OCI-LY1 (cell line): Measurements from ENCODE around the gene PBXIP1.
"Not testable (repeated sequence)": the region's sequence is repeated elsewhere in the genome, so short reads cannot be mapped to it uniquely, and the experiment has no call there.

ENCODE experiments used
- H2AFZ ChIP-seq: fragments of 200-600 bp; sonication (generic), shearing (Covaris generic); 2 replicates; pipeline ENCODE4 v1.6.0; 2014; ENCODE audit warnings: antibody characterized with exemption, mild to moderate bottlenecking, low read length
- H3F3A ChIP-seq: fragments of 200-600 bp; sonication (generic), shearing (Covaris generic); 2 replicates; pipeline ENCODE4 v1.6.0; 2014; ENCODE audit warnings: mild to moderate bottlenecking, antibody characterized with exemption, low read length, moderate library complexity; ENCODE audit not compliant: insufficient read depth
- H3K27ac ChIP-seq: fragments of 200-600 bp; sonication (generic); 2 replicates; pipeline ENCODE4 v1.5.1; 2014; ENCODE audit warnings: low read length, mixed run types, mild to moderate bottlenecking, low read depth; ENCODE audit not compliant: poor library complexity, severe bottlenecking
- H3K27me3 ChIP-seq: fragments of 200-600 bp; sonication (generic); 2 replicates; pipeline ENCODE4 v1.6.0; 2014; ENCODE audit warnings: antibody characterized with exemption, mild to moderate bottlenecking, low read length, moderate library complexity; ENCODE audit not compliant: insufficient read depth
- H3K36me3 ChIP-seq: fragments of 200-600 bp; sonication (generic); 2 replicates; pipeline ENCODE4 v1.6.1; 2014; ENCODE audit warnings: mild to moderate bottlenecking, antibody characterized with exemption, low read length, moderate library complexity, mixed read lengths; ENCODE audit not compliant: insufficient read depth
- H3K4me1 ChIP-seq: fragments of 200-600 bp; sonication (generic); 2 replicates; pipeline ENCODE4 v1.5.1; 2014; ENCODE audit warnings: mild to moderate bottlenecking, low read length, moderate library complexity; ENCODE audit not compliant: insufficient read depth, severe bottlenecking
- H3K4me2 ChIP-seq: fragments of 200-600 bp; sonication (generic), shearing (Covaris generic); 2 replicates; pipeline ENCODE4 v1.6.1; 2014; ENCODE audit warnings: low read length
- H3K4me3 ChIP-seq: fragments of 200-600 bp; sonication (generic); 2 replicates; pipeline ENCODE4 v1.5.1; 2014; ENCODE audit warnings: low read length, low read depth, mild to moderate bottlenecking, mixed read lengths; ENCODE audit not compliant: poor library complexity, severe bottlenecking
- H3K79me2 ChIP-seq: fragments of 200-600 bp; shearing (Covaris generic); 2 replicates; pipeline ENCODE4 v1.6.1; 2016; ENCODE audit warnings: mixed run types, low read length, mixed read lengths; ENCODE audit not compliant: insufficient read depth
- H3K9ac ChIP-seq: fragments of 200-600 bp; sonication (generic), shearing (Covaris generic); 2 replicates; pipeline ENCODE4 v1.6.1; 2014; ENCODE audit warnings: mild to moderate bottlenecking, low read length, mixed read lengths
- H3K9me2 ChIP-seq: fragments of 200-600 bp; sonication (generic), shearing (Covaris generic); 2 replicates; pipeline ENCODE4 v1.6.1; 2014; ENCODE audit warnings: low read depth, mild to moderate bottlenecking, low read length, mixed read lengths
- H3K9me3 ChIP-seq: fragments of 200-600 bp; shearing (Covaris generic); 2 replicates; pipeline ENCODE4 v1.6.1; 2014; ENCODE audit warnings: low read length, mixed read lengths
- H4K20me1 ChIP-seq: fragments of 200-600 bp; sonication (generic), shearing (Covaris generic); 2 replicates; pipeline ENCODE4 v1.6.0; 2016; ENCODE audit warnings: mild to moderate bottlenecking, low read length; ENCODE audit not compliant: insufficient read depth
- EZH2 ChIP-seq: fragments of 200-600 bp; sonication (generic), shearing (Covaris generic); IDR thresholded peaks from 2 replicates; pipeline ENCODE4 v1.8.0; 2017; ENCODE audit warnings: borderline replicate concordance, mixed run types, mild to moderate bottlenecking, antibody characterized with exemption, low read length, moderate library complexity, mixed read lengths
- TF ChIP-seq, protein P1 (sequence below): fragments of 200-600 bp; sonication (generic), shearing (Covaris generic); IDR thresholded peaks from 2 replicates; pipeline ENCODE4 v1.5.1; 2017; ENCODE audit warnings: mild to moderate bottlenecking, antibody characterized with exemption, low read length, moderate library complexity, mixed read lengths

PBXIP1 gene

DNA sequence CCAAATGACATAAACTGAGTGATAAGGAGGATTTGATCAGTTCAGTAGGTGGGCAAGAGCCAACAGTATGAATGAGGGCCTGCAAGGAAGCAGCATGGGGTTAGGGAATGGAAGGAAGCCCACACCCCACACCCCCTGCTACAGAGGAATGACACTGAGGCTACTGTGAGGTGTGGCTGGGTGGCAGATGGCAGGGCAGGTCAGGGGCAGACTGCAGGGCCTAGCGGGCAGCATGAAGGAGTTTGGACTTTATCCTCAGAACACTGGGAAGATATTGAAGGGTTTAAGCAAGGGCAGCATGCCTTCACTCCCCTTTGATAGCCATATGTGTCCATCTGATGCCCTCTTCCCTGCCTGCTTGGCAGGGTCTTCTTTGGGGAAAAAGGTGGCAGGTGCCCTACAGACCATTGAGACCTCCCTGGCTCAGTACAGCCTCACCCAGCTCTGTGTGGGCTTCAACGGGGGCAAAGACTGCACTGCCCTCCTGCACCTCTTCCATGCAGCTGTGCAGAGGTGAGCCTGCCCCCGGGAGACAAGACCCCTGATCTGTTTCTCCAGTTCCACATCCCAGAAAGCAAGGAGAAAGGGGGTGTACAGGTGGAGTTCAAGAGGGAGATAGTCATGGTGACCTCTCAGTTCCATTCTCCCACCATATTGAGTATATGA, 33.4 kb upstream of the PBXIP1 start:
- Histone ChIP-seq H3K9me2 (no peaks in the 10 kb centered on the region), H3K9me3 (no peaks in the 10 kb centered on the region), H4K20me1 (no peaks in the 10 kb centered on the region), H3K4me1 (peaks cover 8% of the 10 kb centered on the region), H3K4me2 (no peak overlapping the region), H3K79me2 (peaks cover 6% of the 10 kb centered on the region), H3K36me3 (peaks cover 52% of the 10 kb centered on the region), H2AFZ (no peak overlapping the region), H3K27ac (no peak overlapping the region), H3K9ac (no peak overlapping the region), H3K27me3 (no peaks in the 10 kb centered on the region), H3K4me3 (no peak overlapping the region), H3F3A (no peaks in the 10 kb centered on the region)
- TF ChIP-seq EZH2, result no peak
- TF ChIP-seq, protein P1, sequence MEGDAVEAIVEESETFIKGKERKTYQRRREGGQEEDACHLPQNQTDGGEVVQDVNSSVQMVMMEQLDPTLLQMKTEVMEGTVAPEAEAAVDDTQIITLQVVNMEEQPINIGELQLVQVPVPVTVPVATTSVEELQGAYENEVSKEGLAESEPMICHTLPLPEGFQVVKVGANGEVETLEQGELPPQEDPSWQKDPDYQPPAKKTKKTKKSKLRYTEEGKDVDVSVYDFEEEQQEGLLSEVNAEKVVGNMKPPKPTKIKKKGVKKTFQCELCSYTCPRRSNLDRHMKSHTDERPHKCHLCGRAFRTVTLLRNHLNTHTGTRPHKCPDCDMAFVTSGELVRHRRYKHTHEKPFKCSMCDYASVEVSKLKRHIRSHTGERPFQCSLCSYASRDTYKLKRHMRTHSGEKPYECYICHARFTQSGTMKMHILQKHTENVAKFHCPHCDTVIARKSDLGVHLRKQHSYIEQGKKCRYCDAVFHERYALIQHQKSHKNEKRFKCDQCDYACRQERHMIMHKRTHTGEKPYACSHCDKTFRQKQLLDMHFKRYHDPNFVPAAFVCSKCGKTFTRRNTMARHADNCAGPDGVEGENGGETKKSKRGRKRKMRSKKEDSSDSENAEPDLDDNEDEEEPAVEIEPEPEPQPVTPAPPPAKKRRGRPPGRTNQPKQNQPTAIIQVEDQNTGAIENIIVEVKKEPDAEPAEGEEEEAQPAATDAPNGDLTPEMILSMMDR, result no peak

- TF ChIP-seq, protein P1, result no peak
- no peak for TF ChIP-seq EZH2
- Histone ChIP-seq H3K9me2 (no peaks in the 10 kb centered on the region), H3K27me3 (no peaks in the 10 kb centered on the region), H3K79me2 (peaks cover 15% of the 10 kb centered on the region), H3K4me2 (no peak overlapping the region), H3K27ac (no peak overlapping the region), H4K20me1 (no peaks in the 10 kb centered on the region), H3K36me3 (peaks cover 52% of the 10 kb centered on the region), H3F3A (no peaks in the 10 kb centered on the region), H3K4me3 (no peak overlapping the region), H3K9me3 (no peaks in the 10 kb centered on the region), H3K9ac (no peak overlapping the region), H3K4me1 (peaks cover 14% of the 10 kb centered on the region), H2AFZ (no peak overlapping the region)
These were observed 32.4 kb upstream of the PBXIP1 start for GRCh38 chr1:154988058-154988954.

DNA sequence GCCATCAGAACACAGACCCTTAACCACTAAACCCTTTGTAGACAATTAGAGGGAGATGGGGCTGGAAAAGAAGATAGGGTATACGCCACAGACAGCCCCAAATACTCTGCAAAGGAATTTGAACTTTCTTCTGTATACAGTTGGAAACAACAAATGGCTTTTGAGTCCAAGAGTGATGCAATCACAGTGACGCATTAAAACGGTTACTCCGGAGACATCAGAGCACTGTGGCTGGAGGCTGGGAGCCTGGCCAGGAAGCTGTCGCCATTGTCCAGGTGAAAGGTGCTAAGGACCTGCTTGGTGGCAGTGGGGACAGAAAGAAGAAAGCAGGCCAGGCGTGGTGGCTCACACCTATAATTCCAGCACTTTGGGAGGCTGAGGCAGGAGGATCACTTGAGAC, 31.4 kb upstream of the PBXIP1 start:
- peaks cover 48% of the 10 kb centered on the region for H3K36me3 ChIP-seq
- no peak overlapping the region for H3K27ac ChIP-seq
- no peaks in the 10 kb centered on the region for H3F3A ChIP-seq
- peaks cover 15% of the 10 kb centered on the region for H3K79me2 ChIP-seq
- H3K9me3 ChIP-seq, result no peaks in the 10 kb centered on the region
- no peak overlapping the region for H3K4me3 ChIP-seq
- TF ChIP-seq, protein P1, result no peak
- TF ChIP-seq EZH2, result no peak
- no peaks in the 10 kb centered on the region for H3K27me3 ChIP-seq
- no peaks in the 10 kb centered on the region for H4K20me1 ChIP-seq
- H3K9ac ChIP-seq, result no peak overlapping the region
- no peaks in the 10 kb centered on the region for H3K9me2 ChIP-seq
- no peak overlapping the region for H2AFZ ChIP-seq
- no peak overlapping the region for H3K4me2 ChIP-seq
- H3K4me1 ChIP-seq, result peaks cover 20% of the 10 kb centered on the region

DNA sequence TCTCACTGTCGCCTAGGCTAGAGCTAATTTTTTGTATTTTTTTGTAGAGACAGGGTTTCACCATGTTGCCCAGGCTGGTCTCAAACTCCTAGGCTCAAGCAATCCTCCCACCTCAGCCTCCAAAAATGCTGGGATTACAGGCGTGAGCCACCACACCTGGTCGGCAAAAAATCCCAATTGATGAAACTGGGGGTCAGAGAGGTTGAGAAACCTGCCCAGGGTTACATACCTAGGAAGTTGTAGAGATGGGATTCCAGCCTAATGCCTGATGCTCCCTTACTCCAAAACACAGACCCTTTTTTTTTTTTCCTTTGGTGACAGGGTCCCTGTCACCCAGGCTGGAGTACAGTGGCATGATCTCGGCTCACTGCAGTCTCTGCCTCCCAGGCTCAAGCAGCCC, 30.8 kb upstream of the PBXIP1 start:
- peaks cover 23% of the 10 kb centered on the region for H3K4me1 ChIP-seq
- not testable (repeated sequence) for H3F3A ChIP-seq, H3K9me3 ChIP-seq, H3K27me3 ChIP-seq, H3K9me2 ChIP-seq, H4K20me1 ChIP-seq, H3K4me2 ChIP-seq, H3K4me3 ChIP-seq, H2AFZ ChIP-seq, H3K9ac ChIP-seq, H3K27ac ChIP-seq
- peaks cover 49% of the 10 kb centered on the region for H3K36me3 ChIP-seq
- peaks cover 15% of the 10 kb centered on the region for H3K79me2 ChIP-seq
